ENCODE data around the gene AFAP1L2. TPM values are rescaled to one million over a fixed set of nuclear protein-coding genes. Genes with fewer than 3 reads are reported as not detected.

Gene AFAP1L2
- total and polyA plus RNA-seq, 8 donors, result 2.6 to 25.0 (median 10.0) TPM

GRCh38 chr10:114316744-114317143, 87.6 kb downstream of the AFAP1L2 start:
- 76 to 85% (median 83%) methylated on average over 5 of the region's 5 CpGs for WGBS, 5 donors
- TF ChIP-seq EP300 (IDR thresholded peaks at IDR 0.05) (no peak), CTCF (IDR thresholded peaks at IDR 0.05) (no peak), POLR2AphosphoS5 (IDR thresholded peaks at IDR 0.05) (no peak), POLR2A (IDR thresholded peaks at IDR 0.05) (no peak)
- no peak overlapping the region for H3K4me3 ChIP-seq
- H3K36me3 ChIP-seq, result peaks cover 0 to 24% (median 9%) of the 10 kb centered on the region in 4 donors
- no peaks in the 10 kb centered on the region for H3K4me1 ChIP-seq
- H3K27ac ChIP-seq, result no peak overlapping the region
- intact Hi-C loops (cut with DNase I; ENCODE audit: low total_unique reads), result no loop called here
- no peak for DNase-seq
- no peaks in the 10 kb centered on the region for H3K9me3 ChIP-seq
- no peaks in the 10 kb centered on the region for H3K27me3 ChIP-seq

- TF ChIP-seq CTCF (IDR thresholded peaks at IDR 0.05) (no peak), POLR2AphosphoS5 (IDR thresholded peaks at IDR 0.05) (no peak), EP300 (IDR thresholded peaks at IDR 0.05) (no peak), POLR2A (IDR thresholded peaks at IDR 0.05) (no peak)
- Histone ChIP-seq H3K27ac (no peak overlapping the region), H3K9me3 (no peaks in the 10 kb centered on the region), H3K36me3 (peaks cover 0 to 33% (median 9%) of the 10 kb centered on the region in 4 donors), H3K4me3 (no peak overlapping the region), H3K4me1 (no peaks in the 10 kb centered on the region), H3K27me3 (no peaks in the 10 kb centered on the region)
- DNase-seq, result no peak
- WGBS, 5 donors, result 88 to 93% (median 92%) methylated on average over 13 to 22 of the region's 22 CpGs
- intact Hi-C loops (cut with DNase I; ENCODE audit: low total_unique reads), result no loop called here
Measured at GRCh38 chr10:114315566-114316420, 88.5 kb downstream of the AFAP1L2 start.

GRCh38 chr10:114313866-114314265, 90.4 kb downstream of the AFAP1L2 start:
- TF ChIP-seq POLR2AphosphoS5 (IDR thresholded peaks at IDR 0.05) (no peak), POLR2A (IDR thresholded peaks at IDR 0.05) (no peak), CTCF (IDR thresholded peaks at IDR 0.05) (no peak), EP300 (IDR thresholded peaks at IDR 0.05) (no peak)
- H3K4me1 ChIP-seq, result peaks cover 0 to 4% (median 0%) of the 10 kb centered on the region in 4 donors
- intact Hi-C loops (cut with DNase I; ENCODE audit: low total_unique reads), result no loop called here
- H3K27me3 ChIP-seq, result no peaks in the 10 kb centered on the region
- H3K4me3 ChIP-seq, result no peak overlapping the region
- peaks cover 0 to 40% (median 9%) of the 10 kb centered on the region in 4 donors for H3K36me3 ChIP-seq
- no peaks in the 10 kb centered on the region for H3K9me3 ChIP-seq
- no peak for DNase-seq
- H3K27ac ChIP-seq, result no peak overlapping the region
- 79 to 90% (median 85%) methylated on average over 11 of the region's 11 CpGs for WGBS, 5 donors

- no peaks in the 10 kb centered on the region for H3K9me3 ChIP-seq
- peaks cover 0 to 40% (median 9%) of the 10 kb centered on the region in 4 donors for H3K36me3 ChIP-seq
- H3K27me3 ChIP-seq, result no peaks in the 10 kb centered on the region
- intact Hi-C loops (cut with DNase I; ENCODE audit: low total_unique reads), result no loop called here
- no peak overlapping the region for H3K4me3 ChIP-seq
- no peak for TF ChIP-seq POLR2A (IDR thresholded peaks at IDR 0.05)
- no peak for TF ChIP-seq POLR2AphosphoS5 (IDR thresholded peaks at IDR 0.05)
- 77 to 92% (median 87%) methylated on average over 6 to 9 of the region's 9 CpGs for WGBS, 5 donors
- no peak for DNase-seq
- H3K27ac ChIP-seq, result no peak overlapping the region
- peaks cover 0 to 9% (median 0%) of the 10 kb centered on the region in 4 donors for H3K4me1 ChIP-seq
Measured at GRCh38 chr10:114313139-114313538, 91.2 kb downstream of the AFAP1L2 start.

Measured in stomach (tissue), 9 donors.